ENCODE results near the gene ZNF423. TPM values are rescaled to one million over a fixed set of nuclear protein-coding genes. Genes with fewer than 3 reads are reported as not detected.

Gene ZNF423
- polyA plus RNA-seq, 1 of the 3 experiments (the other 2 are of a cell fraction): 1.2 TPM

DNA sequence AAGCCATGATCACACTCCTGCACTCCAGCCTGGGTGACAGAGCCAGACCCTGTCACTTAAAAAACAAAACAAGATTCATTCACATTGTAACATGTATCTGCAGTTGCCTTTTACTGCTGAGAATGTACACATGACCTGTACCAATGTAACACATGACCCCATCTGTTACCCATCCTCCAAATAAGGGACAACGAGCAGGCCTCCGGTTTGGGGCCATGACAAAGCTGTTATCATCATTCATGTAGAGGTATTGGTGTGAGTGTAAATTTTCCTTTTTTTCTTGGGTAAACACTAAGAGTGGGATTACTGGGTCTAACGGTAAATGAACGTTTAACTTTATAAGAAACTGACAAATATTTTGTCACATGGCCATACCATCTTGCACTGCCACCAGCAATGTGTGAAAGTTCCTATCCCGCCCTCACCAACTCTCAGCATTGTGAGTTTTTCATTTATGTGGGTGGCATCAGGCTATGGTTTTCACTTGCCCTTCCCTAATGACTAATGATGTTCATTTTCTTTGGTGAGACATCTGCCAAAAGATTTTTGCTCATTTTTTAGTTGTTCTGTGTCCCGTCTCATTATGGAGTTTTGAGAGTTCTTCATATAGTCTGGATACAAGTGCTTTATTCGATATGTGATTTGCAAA is 336.8 kb downstream of the ZNF423 start:
- POLR2A ChIA-PET: no interaction called here
- Histone ChIP-seq H3K4me1 (ENCODE audit: control insufficient read depth in 1 of 2, insufficient read depth in 2 of 2, low read depth in 1 of 2, low read length in 1 of 2) (peaks cover 0 to 58% of the 10 kb centered on the region in 2 experiments; a peak in 2 of 4 replicates), H2AFZ (ENCODE audit: low read depth) (no peak overlapping the region), H3K9me3 (no peaks in the 10 kb centered on the region), H4K20me1 (ENCODE audit: insufficient read depth) (no peaks in the 10 kb centered on the region), H3K9me2 (no peaks in the 10 kb centered on the region), H3K36me3 (replicated peaks in 1 of 2; ENCODE audit: control insufficient read depth in 1 of 2, insufficient read depth in 2 of 2, low read length in 1 of 2) (no peaks in the 10 kb centered on the region), H3K27ac (ENCODE audit: low read depth in 2 of 2, low read length in 1 of 2) (no peak overlapping the region), H3K9ac (no peak overlapping the region), H3K4me3 (ENCODE audit: low read depth in 2 of 2, low read length in 1 of 2) (no peak overlapping the region), H3F3A (replicated peaks; ENCODE audit: insufficient read depth) (no peaks in the 10 kb centered on the region), H3K27me3 (ENCODE audit: insufficient read depth) (no peaks in the 10 kb centered on the region), H3K79me2 (ENCODE audit: insufficient read depth) (no peaks in the 10 kb centered on the region), H3K4me2 (no peak overlapping the region)
- TF ChIP-seq EP300 (IDR thresholded peaks at IDR 0.05; ENCODE audit: borderline replicate concordance in 1 of 2, low read depth in 1 of 2, low read length in 1 of 2): no peak
- no peak for TF ChIP-seq FOXM1 (IDR thresholded peaks at IDR 0.05; ENCODE audit: low read depth)
- TF ChIP-seq RFX5 (IDR thresholded peaks at IDR 0.05; ENCODE audit: low read length): no peak
- no peak for TF ChIP-seq MXI1 (IDR thresholded peaks at IDR 0.05; ENCODE audit: low read depth, low read length)
- TF ChIP-seq EZH2phosphoT487 (IDR thresholded peaks at IDR 0.05; ENCODE audit: borderline replicate concordance, low read depth): no peak
- TF ChIP-seq, protein P1, sequence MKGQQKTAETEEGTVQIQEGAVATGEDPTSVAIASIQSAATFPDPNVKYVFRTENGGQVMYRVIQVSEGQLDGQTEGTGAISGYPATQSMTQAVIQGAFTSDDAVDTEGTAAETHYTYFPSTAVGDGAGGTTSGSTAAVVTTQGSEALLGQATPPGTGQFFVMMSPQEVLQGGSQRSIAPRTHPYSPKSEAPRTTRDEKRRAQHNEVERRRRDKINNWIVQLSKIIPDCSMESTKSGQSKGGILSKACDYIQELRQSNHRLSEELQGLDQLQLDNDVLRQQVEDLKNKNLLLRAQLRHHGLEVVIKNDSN (IDR thresholded peaks at IDR 0.05; ENCODE audit: borderline replicate concordance, low read depth): no peak
- no peak for TF ChIP-seq RXRA (IDR thresholded peaks at IDR 0.05; ENCODE audit: borderline replicate concordance, low read depth)
- no peak for TF ChIP-seq SMC3 (IDR thresholded peaks at IDR 0.05; ENCODE audit: low read depth, low read length)
- no peak for TF ChIP-seq TCF12 (IDR thresholded peaks at IDR 0.05)
- no peak for TF ChIP-seq NRF1 (IDR thresholded peaks at IDR 0.05; ENCODE audit: low read depth, low read length)
- TF ChIP-seq FOSL2 (IDR thresholded peaks at IDR 0.05; ENCODE audit: borderline replicate concordance, low read depth): no peak
- TF ChIP-seq, protein P2, sequence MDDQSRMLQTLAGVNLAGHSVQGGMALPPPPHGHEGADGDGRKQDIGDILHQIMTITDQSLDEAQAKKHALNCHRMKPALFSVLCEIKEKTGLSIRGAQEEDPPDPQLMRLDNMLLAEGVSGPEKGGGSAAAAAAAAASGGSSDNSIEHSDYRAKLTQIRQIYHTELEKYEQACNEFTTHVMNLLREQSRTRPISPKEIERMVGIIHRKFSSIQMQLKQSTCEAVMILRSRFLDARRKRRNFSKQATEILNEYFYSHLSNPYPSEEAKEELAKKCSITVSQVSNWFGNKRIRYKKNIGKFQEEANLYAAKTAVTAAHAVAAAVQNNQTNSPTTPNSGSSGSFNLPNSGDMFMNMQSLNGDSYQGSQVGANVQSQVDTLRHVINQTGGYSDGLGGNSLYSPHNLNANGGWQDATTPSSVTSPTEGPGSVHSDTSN (IDR thresholded peaks at IDR 0.05): no peak
- WGBS (ENCODE audit: low lambda C conversion rate): 69% methylated on average over 7 of the region's 7 CpGs
- CTCF ChIA-PET: interaction anchor here (1.2 to 1.7 kb wide), 2 partner anchors 14 to 74 kb away, joined by 3 read pairs; no protein-coding TSS in a partner anchor
- no peak for DNase-seq

DNA sequence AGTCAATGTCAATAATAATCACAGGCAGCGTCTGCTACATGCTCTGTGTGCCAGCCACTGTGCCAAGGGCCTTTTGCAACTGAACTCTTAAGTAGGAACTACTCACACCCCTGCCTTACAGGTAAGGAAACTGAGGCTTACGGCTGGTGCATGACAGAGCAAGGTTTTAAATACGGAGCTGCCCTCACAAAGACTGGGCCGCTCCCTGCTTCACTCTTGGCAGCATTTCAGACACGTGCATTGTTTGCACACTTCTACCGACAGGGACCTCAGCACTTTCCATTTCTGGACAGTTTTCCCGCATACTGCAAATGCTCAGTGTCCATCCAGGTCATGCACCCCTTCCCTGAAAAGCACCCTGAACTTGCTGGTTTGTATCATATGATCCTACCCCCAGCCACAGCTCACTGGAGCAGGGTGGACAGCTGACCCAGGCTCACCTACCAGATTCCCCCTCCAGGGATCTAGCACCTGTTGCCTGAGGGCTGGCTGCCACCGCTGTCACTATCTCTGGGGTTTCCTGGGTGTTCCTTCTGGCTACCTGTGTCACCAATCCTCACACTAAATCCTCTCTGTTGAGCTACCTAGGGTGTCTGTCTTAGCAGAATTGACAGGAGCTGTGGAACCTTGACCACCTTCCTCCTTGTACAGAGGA is 339.4 kb downstream of the ZNF423 start:
- Histone ChIP-seq H3K9me3 (no peaks in the 10 kb centered on the region), H4K20me1 (ENCODE audit: insufficient read depth) (no peaks in the 10 kb centered on the region), H3K9me2 (no peaks in the 10 kb centered on the region), H3K79me2 (ENCODE audit: insufficient read depth) (no peaks in the 10 kb centered on the region), H3K36me3 (replicated peaks in 1 of 2; ENCODE audit: control insufficient read depth in 1 of 2, insufficient read depth in 2 of 2, low read length in 1 of 2) (no peaks in the 10 kb centered on the region), H3K9ac (no peak overlapping the region), H3K4me2 (no peak overlapping the region), H3K27me3 (ENCODE audit: insufficient read depth) (no peaks in the 10 kb centered on the region), H3K27ac (ENCODE audit: low read depth in 2 of 2, low read length in 1 of 2) (peak overlapping the region in 1 of 2 experiments; percentile 34; a peak in 1 of 4 replicates), H3F3A (replicated peaks; ENCODE audit: insufficient read depth) (no peaks in the 10 kb centered on the region), H3K4me1 (ENCODE audit: control insufficient read depth in 1 of 2, insufficient read depth in 2 of 2, low read depth in 1 of 2, low read length in 1 of 2) (peaks cover 0 to 31% of the 10 kb centered on the region in 2 experiments; a peak in 1 of 4 replicates), H3K4me3 (ENCODE audit: low read depth in 2 of 2, low read length in 1 of 2) (no peak overlapping the region), H2AFZ (ENCODE audit: low read depth) (no peak overlapping the region)
- WGBS (ENCODE audit: low lambda C conversion rate): 63% methylated on average over 8 of the region's 8 CpGs
- ChIA-PET CTCF (interaction anchor here (0.9 to 1.7 kb wide), 3 partner anchors 24 to 77 kb away, joined by 3 to 4 read pairs (median 3); no protein-coding TSS in a partner anchor), POLR2A (no interaction called here)
- no peak for DNase-seq
- TF ChIP-seq FOXJ3 (CRISPR knock-in tag; IDR thresholded peaks at IDR 0.05) (no peak), YY1 (IDR thresholded peaks at IDR 0.05; ENCODE audit: low read depth) (no peak), EZH2phosphoT487 (IDR thresholded peaks at IDR 0.05; ENCODE audit: borderline replicate concordance, low read depth) (no peak), GABPA (IDR thresholded peaks at IDR 0.05; ENCODE audit: low read depth) (no peak), RAD21 (IDR thresholded peaks at IDR 0.05; ENCODE audit: low read length) (no peak), POLR2AphosphoS5 (IDR thresholded peaks at IDR 0.05; ENCODE audit: low read depth, low read length) (no peak), SMC3 (IDR thresholded peaks at IDR 0.05; ENCODE audit: low read depth, low read length) (no peak), SIN3A (IDR thresholded peaks at IDR 0.05; ENCODE audit: borderline replicate concordance, low read depth, low read length) (no peak), ELF1 (IDR thresholded peaks at IDR 0.05) (no peak), MEF2A (IDR thresholded peaks at IDR 0.05; ENCODE audit: borderline replicate concordance, low read depth) (no peak), JUND (IDR thresholded peaks at IDR 0.05) (no peak), TAF1 (IDR thresholded peaks at IDR 0.05; ENCODE audit: borderline replicate concordance, low read depth, low read length) (no peak), RFX5 (IDR thresholded peaks at IDR 0.05; ENCODE audit: low read length) (no peak)
- TF ChIP-seq, protein P3, sequence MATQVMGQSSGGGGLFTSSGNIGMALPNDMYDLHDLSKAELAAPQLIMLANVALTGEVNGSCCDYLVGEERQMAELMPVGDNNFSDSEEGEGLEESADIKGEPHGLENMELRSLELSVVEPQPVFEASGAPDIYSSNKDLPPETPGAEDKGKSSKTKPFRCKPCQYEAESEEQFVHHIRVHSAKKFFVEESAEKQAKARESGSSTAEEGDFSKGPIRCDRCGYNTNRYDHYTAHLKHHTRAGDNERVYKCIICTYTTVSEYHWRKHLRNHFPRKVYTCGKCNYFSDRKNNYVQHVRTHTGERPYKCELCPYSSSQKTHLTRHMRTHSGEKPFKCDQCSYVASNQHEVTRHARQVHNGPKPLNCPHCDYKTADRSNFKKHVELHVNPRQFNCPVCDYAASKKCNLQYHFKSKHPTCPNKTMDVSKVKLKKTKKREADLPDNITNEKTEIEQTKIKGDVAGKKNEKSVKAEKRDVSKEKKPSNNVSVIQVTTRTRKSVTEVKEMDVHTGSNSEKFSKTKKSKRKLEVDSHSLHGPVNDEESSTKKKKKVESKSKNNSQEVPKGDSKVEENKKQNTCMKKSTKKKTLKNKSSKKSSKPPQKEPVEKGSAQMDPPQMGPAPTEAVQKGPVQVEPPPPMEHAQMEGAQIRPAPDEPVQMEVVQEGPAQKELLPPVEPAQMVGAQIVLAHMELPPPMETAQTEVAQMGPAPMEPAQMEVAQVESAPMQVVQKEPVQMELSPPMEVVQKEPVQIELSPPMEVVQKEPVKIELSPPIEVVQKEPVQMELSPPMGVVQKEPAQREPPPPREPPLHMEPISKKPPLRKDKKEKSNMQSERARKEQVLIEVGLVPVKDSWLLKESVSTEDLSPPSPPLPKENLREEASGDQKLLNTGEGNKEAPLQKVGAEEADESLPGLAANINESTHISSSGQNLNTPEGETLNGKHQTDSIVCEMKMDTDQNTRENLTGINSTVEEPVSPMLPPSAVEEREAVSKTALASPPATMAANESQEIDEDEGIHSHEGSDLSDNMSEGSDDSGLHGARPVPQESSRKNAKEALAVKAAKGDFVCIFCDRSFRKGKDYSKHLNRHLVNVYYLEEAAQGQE (IDR thresholded peaks at IDR 0.05; ENCODE audit: low read depth, low read length): no peak
